ENCODE data around the gene BTBD7. TPM values are rescaled to one million over a fixed set of nuclear protein-coding genes. Genes with fewer than 3 reads are reported as not detected.

Gene BTBD7
- total and polyA plus RNA-seq, 9 of the 15 experiments (the other 6 are each of a cell fraction or from before 2014, with no cell fraction given): 2.5 to 12.9 (median 6.2) TPM

DNA sequence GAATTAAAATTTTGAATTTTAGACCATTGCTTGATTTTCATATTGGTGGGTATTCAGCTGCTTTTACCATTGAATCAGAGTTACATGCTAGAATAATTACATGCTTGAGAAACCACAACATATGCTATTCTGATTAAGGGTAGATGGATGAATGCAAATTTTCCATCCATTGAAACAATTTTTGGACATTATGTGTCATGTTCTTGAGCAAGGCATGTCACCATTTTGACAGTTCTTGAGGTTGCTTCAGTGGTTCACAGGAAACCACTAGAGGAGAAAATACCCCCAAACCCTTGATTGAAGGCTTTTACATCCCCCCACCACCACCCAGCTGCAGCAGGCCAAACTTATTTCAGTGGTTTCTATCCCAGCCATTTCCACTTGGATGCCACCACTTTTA is 112.3 kb downstream of the BTBD7 start:
- POLR2A ChIA-PET: no interaction called here
- H4K20me1 ChIP-seq (replicated peaks; ENCODE audit: control insufficient read depth, insufficient read depth, low read length): no peaks in the 10 kb centered on the region
- no peaks in the 10 kb centered on the region for H3K9me1 ChIP-seq (ENCODE audit: control insufficient read depth, insufficient read depth, low read length)
- DNase-seq (ENCODE audit: extremely low read depth in 1 of 4, low spot score in 3 of 4): no peak
- no TSS peak for BruUV-seq (replicated peaks)
- no peaks in the 10 kb centered on the region for H3K27me3 ChIP-seq (ENCODE audit: control insufficient read depth in 2 of 2, insufficient read depth in 2 of 2, low read length in 2 of 2)
- CTCF ChIA-PET (ENCODE audit: low intra/inter-chr PET ratio): no interaction called here
- H3K27ac ChIP-seq (ENCODE audit: extremely low read depth, low read depth, low read length): no peak overlapping the region
- intact Hi-C loops (cut with micrococcal nuclease) (no loop called here), in situ Hi-C loops (cut with MboI) (no loop called here)
- H2AFZ ChIP-seq (ENCODE audit: low read depth, low read length): no peak overlapping the region
- no peaks in the 10 kb centered on the region for H3K9me3 ChIP-seq (replicated peaks; ENCODE audit: control insufficient read depth, insufficient read depth, low read depth, low read length)
- ATAC-seq: no peak
- no peak for FAIRE-seq
- H3K9ac ChIP-seq (ENCODE audit: insufficient read depth in 1 of 2, low read depth in 2 of 2, low read length in 2 of 2): no peak overlapping the region
- no peak overlapping the region for H3K4me2 ChIP-seq (ENCODE audit: insufficient read depth, low read length)
- H3K4me3 ChIP-seq: no peak overlapping the region
- H3K79me2 ChIP-seq (ENCODE audit: control insufficient read depth, insufficient read depth, low read length): no peaks in the 10 kb centered on the region
- TF ChIP-seq ETS1 (conservative IDR thresholded peaks at IDR 0.05; ENCODE audit: control insufficient read depth, low read depth, low read length) (no peak), BHLHE40 (IDR thresholded peaks at IDR 0.05; ENCODE audit: low read length) (no peak), FOXK1 (CRISPR knock-in tag; IDR thresholded peaks at IDR 0.05; ENCODE audit: borderline replicate concordance) (no peak), TOE1 (IDR thresholded peaks at IDR 0.05; ENCODE audit: borderline replicate concordance) (no peak), TOE1 (CRISPR knock-in tag; IDR thresholded peaks at IDR 0.05; ENCODE audit: borderline replicate concordance, low read depth) (no peak), CXXC5 (CRISPR knock-in tag; IDR thresholded peaks at IDR 0.05) (no peak), MCM7 (IDR thresholded peaks at IDR 0.05) (no peak), ZNF263 (CRISPR knock-in tag; IDR thresholded peaks at IDR 0.05; ENCODE audit: borderline replicate concordance) (no peak), RBM15 (IDR thresholded peaks at IDR 0.05; ENCODE audit: insufficient read depth, low read length) (no peak), GTF2B (IDR thresholded peaks at IDR 0.05; ENCODE audit: extremely low read depth, insufficient read length) (no peak), RBM34 (IDR thresholded peaks at IDR 0.05; ENCODE audit: borderline replicate concordance, insufficient read depth, low read length) (no peak), ZNF407 (IDR thresholded peaks at IDR 0.05; ENCODE audit: low read depth) (no peak)
- TF ChIP-seq, protein P1, sequence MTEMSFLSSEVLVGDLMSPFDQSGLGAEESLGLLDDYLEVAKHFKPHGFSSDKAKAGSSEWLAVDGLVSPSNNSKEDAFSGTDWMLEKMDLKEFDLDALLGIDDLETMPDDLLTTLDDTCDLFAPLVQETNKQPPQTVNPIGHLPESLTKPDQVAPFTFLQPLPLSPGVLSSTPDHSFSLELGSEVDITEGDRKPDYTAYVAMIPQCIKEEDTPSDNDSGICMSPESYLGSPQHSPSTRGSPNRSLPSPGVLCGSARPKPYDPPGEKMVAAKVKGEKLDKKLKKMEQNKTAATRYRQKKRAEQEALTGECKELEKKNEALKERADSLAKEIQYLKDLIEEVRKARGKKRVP (CRISPR knock-in tag; IDR thresholded peaks at IDR 0.05): no peak
- peaks cover 52% of the 10 kb centered on the region; the same call in 1 of the 3 replicates for H3K36me3 ChIP-seq (ENCODE audit: control insufficient read depth, insufficient read depth, low read length)
- no peaks in the 10 kb centered on the region for H3K4me1 ChIP-seq (replicated peaks in 1 of 2; ENCODE audit: control insufficient read depth in 2 of 2, insufficient read depth in 2 of 2, low read length in 2 of 2)

All from K562 (cell line).